Measurements from ENCODE around the gene PGBD2.

The PGBD2 gene, protein sequence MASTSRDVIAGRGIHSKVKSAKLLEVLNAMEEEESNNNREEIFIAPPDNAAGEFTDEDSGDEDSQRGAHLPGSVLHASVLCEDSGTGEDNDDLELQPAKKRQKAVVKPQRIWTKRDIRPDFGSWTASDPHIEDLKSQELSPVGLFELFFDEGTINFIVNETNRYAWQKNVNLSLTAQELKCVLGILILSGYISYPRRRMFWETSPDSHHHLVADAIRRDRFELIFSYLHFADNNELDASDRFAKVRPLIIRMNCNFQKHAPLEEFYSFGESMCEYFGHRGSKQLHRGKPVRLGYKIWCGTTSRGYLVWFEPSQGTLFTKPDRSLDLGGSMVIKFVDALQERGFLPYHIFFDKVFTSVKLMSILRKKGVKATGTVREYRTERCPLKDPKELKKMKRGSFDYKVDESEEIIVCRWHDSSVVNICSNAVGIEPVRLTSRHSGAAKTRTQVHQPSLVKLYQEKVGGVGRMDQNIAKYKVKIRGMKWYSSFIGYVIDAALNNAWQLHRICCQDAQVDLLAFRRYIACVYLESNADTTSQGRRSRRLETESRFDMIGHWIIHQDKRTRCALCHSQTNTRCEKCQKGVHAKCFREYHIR

DNA sequence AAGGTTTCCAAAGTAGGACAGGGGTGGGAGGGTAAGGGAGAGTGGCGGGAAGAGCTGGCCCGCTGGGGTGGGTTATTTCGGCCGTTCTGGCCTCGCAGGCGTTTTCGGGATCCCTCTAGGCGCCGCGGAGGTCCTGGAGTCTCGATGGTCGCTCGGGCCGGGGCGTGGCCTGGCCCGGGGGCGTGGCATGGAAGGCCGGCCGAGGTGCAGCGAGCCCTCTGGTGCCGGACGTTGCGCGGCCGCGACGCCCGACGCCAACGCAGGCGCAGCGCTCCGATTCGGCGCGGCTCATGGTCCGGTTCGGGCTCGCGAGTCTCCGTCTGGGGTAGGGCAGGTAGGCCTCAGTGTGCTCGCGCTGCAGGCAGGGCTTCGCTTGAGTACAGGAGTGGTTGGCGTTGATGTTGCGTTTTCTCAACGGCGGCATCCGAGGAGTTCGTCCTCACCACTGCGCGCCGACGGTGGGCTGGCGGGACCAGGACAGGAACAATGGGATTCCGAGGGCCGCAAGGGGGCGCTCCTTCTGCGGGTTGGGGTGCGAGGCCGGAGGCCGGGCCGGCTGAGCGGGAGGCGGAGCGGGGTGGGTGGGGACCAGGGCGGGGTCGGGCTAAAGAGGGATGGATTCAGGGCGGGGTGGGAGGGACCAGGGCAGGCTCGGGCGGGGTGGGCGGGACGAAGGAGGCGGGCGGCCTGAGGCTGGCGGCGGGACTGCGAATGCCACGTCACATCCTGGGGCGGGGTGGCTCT lies at the start of gene PGBD2:
PGBD2 (plus strand) TSS at position 227 of the 744 bp plus-strand sequence. CDS start 7,628 bp downstream, outside the sequence.
- TF ChIP-seq, protein P1, sequence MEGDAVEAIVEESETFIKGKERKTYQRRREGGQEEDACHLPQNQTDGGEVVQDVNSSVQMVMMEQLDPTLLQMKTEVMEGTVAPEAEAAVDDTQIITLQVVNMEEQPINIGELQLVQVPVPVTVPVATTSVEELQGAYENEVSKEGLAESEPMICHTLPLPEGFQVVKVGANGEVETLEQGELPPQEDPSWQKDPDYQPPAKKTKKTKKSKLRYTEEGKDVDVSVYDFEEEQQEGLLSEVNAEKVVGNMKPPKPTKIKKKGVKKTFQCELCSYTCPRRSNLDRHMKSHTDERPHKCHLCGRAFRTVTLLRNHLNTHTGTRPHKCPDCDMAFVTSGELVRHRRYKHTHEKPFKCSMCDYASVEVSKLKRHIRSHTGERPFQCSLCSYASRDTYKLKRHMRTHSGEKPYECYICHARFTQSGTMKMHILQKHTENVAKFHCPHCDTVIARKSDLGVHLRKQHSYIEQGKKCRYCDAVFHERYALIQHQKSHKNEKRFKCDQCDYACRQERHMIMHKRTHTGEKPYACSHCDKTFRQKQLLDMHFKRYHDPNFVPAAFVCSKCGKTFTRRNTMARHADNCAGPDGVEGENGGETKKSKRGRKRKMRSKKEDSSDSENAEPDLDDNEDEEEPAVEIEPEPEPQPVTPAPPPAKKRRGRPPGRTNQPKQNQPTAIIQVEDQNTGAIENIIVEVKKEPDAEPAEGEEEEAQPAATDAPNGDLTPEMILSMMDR (IDR thresholded peaks at IDR 0.05; ENCODE audit: low read depth, low read length, missing control alignments), result peak; percentile 62
- DNase-seq (ENCODE audit: extremely low read depth, low read depth), result peak; percentile 67
- H3K4me3 ChIP-seq (replicated peaks; ENCODE audit: low read depth, low read length), result peak within 1 kb of the TSS; percentile 53

DNA sequence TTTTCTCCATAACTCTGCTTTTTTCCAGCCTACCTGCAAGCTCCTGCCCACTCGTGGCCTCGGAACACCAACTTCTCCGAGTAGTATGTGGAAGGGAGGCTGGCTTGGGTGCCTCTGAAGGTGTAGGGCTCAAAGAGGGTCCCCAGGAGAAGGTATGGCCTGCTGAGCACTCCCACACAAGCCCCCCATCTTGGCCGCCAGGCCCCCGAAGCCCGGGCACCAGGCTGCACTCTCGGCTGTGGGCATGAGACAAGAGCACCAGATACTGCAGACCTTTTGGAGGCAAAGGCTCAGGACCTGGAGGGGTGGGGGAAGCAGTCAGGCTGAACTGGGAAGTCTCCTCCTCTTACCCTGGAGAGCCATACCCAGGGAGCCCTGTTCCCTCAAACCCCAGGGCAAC lies 48.8 kb upstream of the PGBD2 start:
- H3K4me3 ChIP-seq (replicated peaks; ENCODE audit: low read depth, low read length), result peak overlapping the region; percentile 67
- TF ChIP-seq, protein P1 (IDR thresholded peaks at IDR 0.05; ENCODE audit: low read depth, low read length, missing control alignments), result no peak

DNA sequence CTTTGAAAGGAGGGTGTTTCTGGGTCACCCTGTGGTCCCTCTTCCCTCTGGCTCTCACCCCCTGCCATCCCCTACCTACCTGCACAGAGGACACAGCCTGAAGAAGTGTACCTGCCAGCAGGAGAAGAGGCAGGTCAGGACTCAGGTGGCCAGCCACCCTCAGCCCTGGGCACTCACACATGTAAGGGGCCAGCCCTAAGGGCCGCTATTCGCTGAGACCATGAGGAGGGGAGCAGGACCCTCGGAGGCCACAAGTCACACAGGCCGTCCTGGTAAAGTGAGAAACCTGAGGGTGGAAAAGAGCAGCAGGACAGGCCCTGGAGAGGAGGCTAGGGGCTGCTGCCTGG lies 48.3 kb upstream of the PGBD2 start:
- peak overlapping the region; percentile 67 for H3K4me3 ChIP-seq (replicated peaks; ENCODE audit: low read depth, low read length)
- no peak for DNase-seq (ENCODE audit: extremely low read depth, low read depth)
- TF ChIP-seq, protein P1 (IDR thresholded peaks at IDR 0.05; ENCODE audit: low read depth, low read length, missing control alignments), result no peak

More for the DNA sequence above, 48.8 kb upstream of the PGBD2 start:
- no peak for DNase-seq (ENCODE audit: extremely low read depth, low read depth)

DNA sequence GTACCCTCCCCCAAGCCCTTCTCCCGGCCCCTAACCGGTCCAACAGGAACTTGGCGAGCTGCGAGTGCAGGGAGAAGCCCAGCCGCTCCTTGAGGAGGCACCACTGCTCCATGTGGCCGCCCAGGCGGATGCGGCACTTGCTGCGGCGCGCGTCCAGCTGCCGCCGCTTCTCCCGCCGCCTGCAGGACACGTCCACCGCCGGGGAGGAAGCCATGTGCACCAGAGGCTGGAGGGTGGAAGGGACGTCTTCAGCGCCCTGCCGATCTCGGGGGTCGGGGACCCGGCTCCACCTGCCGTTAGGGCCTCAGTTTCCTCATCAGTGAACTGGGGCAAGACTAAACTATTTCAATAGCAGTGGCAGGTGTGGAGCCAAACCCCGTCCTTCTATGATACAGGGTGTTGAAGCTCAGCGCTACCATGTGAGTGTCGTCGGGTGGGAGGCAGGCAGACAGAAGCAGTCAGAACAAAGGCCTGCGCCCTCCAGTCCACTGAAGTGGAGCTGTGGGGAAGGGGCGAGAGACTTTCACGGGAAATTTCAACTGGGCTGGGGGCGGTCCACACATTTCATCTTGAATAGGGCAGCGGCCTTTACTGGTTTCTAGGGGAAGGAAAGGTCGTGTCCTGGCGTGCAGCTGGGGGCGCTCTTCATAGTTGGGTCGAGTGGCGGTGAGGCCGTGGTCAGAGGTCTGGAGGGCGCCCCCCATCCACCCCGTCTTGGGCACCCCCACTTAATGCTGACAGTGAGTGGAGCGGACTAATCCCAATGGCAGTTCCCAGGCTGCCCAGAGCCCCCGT lies 47.7 kb upstream of the PGBD2 start:
- no peak for DNase-seq (ENCODE audit: extremely low read depth, low read depth)
- peak overlapping the region; percentile 67 for H3K4me3 ChIP-seq (replicated peaks; ENCODE audit: low read depth, low read length)
- TF ChIP-seq, protein P1 (IDR thresholded peaks at IDR 0.05; ENCODE audit: low read depth, low read length, missing control alignments), result peak; percentile 41

DNA sequence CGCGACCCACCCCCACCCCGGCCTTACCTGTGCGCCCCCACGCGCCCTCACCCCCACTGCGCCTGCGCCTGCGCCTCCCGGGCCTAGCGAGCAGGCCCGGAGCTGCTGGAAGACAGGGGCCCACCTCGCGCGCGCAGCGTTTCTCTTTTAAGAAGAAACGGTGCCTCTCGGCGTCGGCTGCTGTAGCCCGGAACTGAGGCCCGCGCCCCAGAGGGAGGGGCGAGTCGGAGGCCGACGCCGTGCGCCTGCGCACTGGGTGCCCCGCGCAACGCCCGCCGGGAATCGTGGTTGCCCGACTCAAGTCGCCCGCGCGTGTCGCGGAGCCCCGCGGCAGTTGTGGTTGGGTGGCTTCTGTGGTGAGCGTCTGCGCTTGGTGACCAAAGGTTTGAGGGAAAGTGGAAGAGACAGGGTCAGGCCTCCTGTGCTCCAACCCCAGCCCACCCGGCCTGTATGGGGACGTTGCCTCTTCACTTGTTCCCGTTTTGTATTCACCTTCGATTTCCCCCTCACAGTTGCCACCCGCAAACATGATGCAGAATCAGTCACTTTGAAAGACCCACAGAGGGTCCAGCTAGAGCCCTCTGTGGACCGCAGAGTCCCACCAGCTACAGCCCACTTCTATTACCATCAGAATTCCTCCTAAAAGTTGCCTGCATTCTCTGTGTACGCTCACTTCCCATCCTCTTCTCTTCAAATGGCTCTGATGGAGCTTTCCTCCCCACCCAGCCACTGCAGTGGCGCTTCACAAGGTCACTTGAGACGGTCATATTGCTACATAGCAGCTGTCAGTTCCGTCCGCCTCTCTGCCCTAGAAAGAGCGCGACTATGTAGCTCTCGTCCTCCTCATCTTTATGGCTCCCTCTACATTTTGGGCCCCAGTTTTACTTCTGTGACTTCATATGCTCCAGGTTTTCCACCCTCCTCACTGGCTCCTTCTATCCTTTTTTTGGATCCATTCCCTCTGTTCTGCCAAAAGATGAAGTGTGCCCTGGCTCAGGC lies 46.8 kb upstream of the PGBD2 start, which contains the start of gene ZNF692:
ZNF692 (minus strand) TSS at position 195 of the 999 bp plus-strand sequence. CDS start 776 bp downstream, outside the sequence.
- H3K4me3 ChIP-seq (replicated peaks; ENCODE audit: low read depth, low read length), result peak within 1 kb of the TSS; percentile 67
- DNase-seq (ENCODE audit: extremely low read depth, low read depth), result peak; percentile 74
- TF ChIP-seq, protein P1 (IDR thresholded peaks at IDR 0.05; ENCODE audit: low read depth, low read length, missing control alignments), result no peak

Measured in HFF-Myc (cell line).